Caco-2 (cell line): ENCODE results near the gene C1orf52. TPM values are rescaled to one million over a fixed set of nuclear protein-coding genes. Genes with fewer than 3 reads are reported as not detected.

Experiments used
- BruUV-seq: library from RNA; stranded (reverse); fragments of 400-500 nt; replicated peaks from 2 replicates; lab custom pipeline; 2021; lab: Mats Ljungman, UMichigan
- CTCF ChIA-PET: fragments of 300-600 bp; sonication (Branson Sonifier 250); formaldehyde crosslinking; loops from one replicate; lab custom pipeline; 2022; ENCODE audit warnings: antibody characterized with exemption; lab: Charles Lee
- POLR2A ChIA-PET: fragments of 300-600 bp; sonication (Branson Sonifier 250); formaldehyde crosslinking; loops from one replicate; lab custom pipeline; 2022; ENCODE audit warnings: antibody characterized with exemption; lab: Charles Lee
- DNase-seq, 2 experiments: peaks; one replicate each; pipeline versions ENCODE4 v3.0.0 to v3.0.0-alpha.2; 2020 to 2022
- H3K27me3 ChIP-seq: replicated peaks from 2 replicates; pipeline ENCODE4 v1.6.0; 2011; ENCODE audit warnings: low read length; ENCODE audit not compliant: control insufficient read depth, insufficient read depth
- H3K36me3 ChIP-seq: 2 replicates; pipeline ENCODE4 v1.5.1; 2011; ENCODE audit warnings: low read length; ENCODE audit not compliant: control insufficient read depth, insufficient read depth
- H3K4me1 ChIP-seq: fragments of 250-450 bp; sonication (Bioruptor Pico); 2 replicates; pipeline ENCODE4 v1.5.1; 2020; ENCODE audit warnings: mild to moderate bottlenecking
- H3K4me3 ChIP-seq: 2 replicates; pipeline ENCODE4 v1.5.1; 2011; ENCODE audit warnings: low read depth, mild to moderate bottlenecking, control low read depth, low read length
- H3K9me3 ChIP-seq: fragments of 250-450 bp; sonication (Bioruptor Pico); 2 replicates; pipeline ENCODE4 v1.5.1; 2020; ENCODE audit warnings: mild to moderate bottlenecking, moderate library complexity
- H3K27ac Mint-ChIP-seq: one replicate; pipeline ENCODE4 v1.8.0; 2022; ENCODE audit warnings: mixed read lengths; ENCODE audit not compliant: unreplicated experiment
- H3K27me3 Mint-ChIP-seq: one replicate; pipeline ENCODE4 v1.8.0; 2022; ENCODE audit warnings: mixed read lengths; ENCODE audit not compliant: insufficient read depth, unreplicated experiment
- H3K36me3 Mint-ChIP-seq: one replicate; pipeline ENCODE4 v1.8.0; 2022; ENCODE audit warnings: mild to moderate bottlenecking, mixed read lengths; ENCODE audit not compliant: insufficient read depth, unreplicated experiment
- H3K4me1 Mint-ChIP-seq: one replicate; pipeline ENCODE4 v1.8.0; 2022; ENCODE audit warnings: low read depth, mixed read lengths; ENCODE audit not compliant: unreplicated experiment
- H3K4me3 Mint-ChIP-seq: one replicate; pipeline ENCODE4 v1.8.0; 2022; ENCODE audit warnings: mild to moderate bottlenecking, moderate library complexity, mixed read lengths; ENCODE audit not compliant: unreplicated experiment
- H3K9me3 Mint-ChIP-seq: one replicate; pipeline ENCODE4 v1.8.0; 2022; ENCODE audit warnings: mixed read lengths; ENCODE audit not compliant: unreplicated experiment
- intact Hi-C: fragments of 100-400 bp; cut with micrococcal nuclease; formaldehyde crosslinking; loops from one replicate; pipeline ENCODE4 v1.10.0; 2022; ENCODE audit not compliant: unreplicated experiment
- total RNA-seq: library from RNA; stranded (reverse); gene quantifications from 2 replicates; pipeline ENCODE4 v1.2.3, GENCODE V29; 2022
- TF ChIP-seq, protein P1 (sequence below), 2 experiments: fragments of 200-600 bp in 1 of 2; IDR thresholded peaks; 1 replicate in 1 of 2; 2 replicates in 1 of 2; pipeline versions ENCODE4 v1.5.1 to v1.8.0; 2011 to 2022; ENCODE audit warnings: antibody characterized with exemption in 1 of 2, control low read depth in 1 of 2, inconsistent platforms in 1 of 2, low read depth in 1 of 2, low read length in 1 of 2, mild to moderate bottlenecking in 1 of 2, moderate library complexity in 1 of 2; ENCODE audit not compliant: insufficient read depth in 1 of 2, severe bottlenecking in 1 of 2, unreplicated experiment in 1 of 2

Gene C1orf52
- total RNA-seq, 1 experiment from 2014 or later = 30.4 TPM

- Histone ChIP-seq H3K4me1 (peaks cover 13% of the 10 kb centered on the region), H3K27me3 (no peaks in the 10 kb centered on the region), H3K4me3 (no peak overlapping the region), H3K9me3 (no peaks in the 10 kb centered on the region), H3K36me3 (no peaks in the 10 kb centered on the region)
- POLR2A ChIA-PET = interaction anchor here (0.6 kb wide), 1 partner anchor 44 kb away, joined by 3 read pairs; no protein-coding TSS in a partner anchor
- intact Hi-C loops = no loop called here
- BruUV-seq = no TSS peak
- TF ChIP-seq, protein P1, sequence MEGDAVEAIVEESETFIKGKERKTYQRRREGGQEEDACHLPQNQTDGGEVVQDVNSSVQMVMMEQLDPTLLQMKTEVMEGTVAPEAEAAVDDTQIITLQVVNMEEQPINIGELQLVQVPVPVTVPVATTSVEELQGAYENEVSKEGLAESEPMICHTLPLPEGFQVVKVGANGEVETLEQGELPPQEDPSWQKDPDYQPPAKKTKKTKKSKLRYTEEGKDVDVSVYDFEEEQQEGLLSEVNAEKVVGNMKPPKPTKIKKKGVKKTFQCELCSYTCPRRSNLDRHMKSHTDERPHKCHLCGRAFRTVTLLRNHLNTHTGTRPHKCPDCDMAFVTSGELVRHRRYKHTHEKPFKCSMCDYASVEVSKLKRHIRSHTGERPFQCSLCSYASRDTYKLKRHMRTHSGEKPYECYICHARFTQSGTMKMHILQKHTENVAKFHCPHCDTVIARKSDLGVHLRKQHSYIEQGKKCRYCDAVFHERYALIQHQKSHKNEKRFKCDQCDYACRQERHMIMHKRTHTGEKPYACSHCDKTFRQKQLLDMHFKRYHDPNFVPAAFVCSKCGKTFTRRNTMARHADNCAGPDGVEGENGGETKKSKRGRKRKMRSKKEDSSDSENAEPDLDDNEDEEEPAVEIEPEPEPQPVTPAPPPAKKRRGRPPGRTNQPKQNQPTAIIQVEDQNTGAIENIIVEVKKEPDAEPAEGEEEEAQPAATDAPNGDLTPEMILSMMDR (IDR thresholded peaks at IDR 0.05; ENCODE audit: insufficient read depth in 1 of 2, low read depth in 1 of 2, low read length in 1 of 2, severe bottlenecking in 1 of 2, unreplicated experiment in 1 of 2) = no peak
- Mint-ChIP-seq H3K9me3 (no peaks in the 10 kb centered on the region), H3K4me1 (peaks cover 19% of the 10 kb centered on the region), H3K4me3 (no peak overlapping the region), H3K27ac (no peak overlapping the region), H3K27me3 (no peaks in the 10 kb centered on the region), H3K36me3 (peaks cover 4% of the 10 kb centered on the region)
- CTCF ChIA-PET = no interaction called here
- DNase-seq = no peak
Observed at GRCh38 chr1:85300140-85300539, 40.7 kb upstream of the C1orf52 start.

GRCh38 chr1:85297855-85298629, 38.6 kb upstream of the C1orf52 start:
- Mint-ChIP-seq H3K27ac (peak overlapping the region; percentile 50), H3K36me3 (peaks cover 4% of the 10 kb centered on the region), H3K4me1 (peaks cover 19% of the 10 kb centered on the region), H3K4me3 (peak overlapping the region; percentile 47), H3K27me3 (no peaks in the 10 kb centered on the region), H3K9me3 (no peaks in the 10 kb centered on the region)
- TF ChIP-seq, protein P1 (IDR thresholded peaks at IDR 0.05; ENCODE audit: insufficient read depth in 1 of 2, low read depth in 1 of 2, low read length in 1 of 2, severe bottlenecking in 1 of 2, unreplicated experiment in 1 of 2) = no peak
- Histone ChIP-seq H3K27me3 (no peaks in the 10 kb centered on the region), H3K36me3 (no peaks in the 10 kb centered on the region), H3K9me3 (no peaks in the 10 kb centered on the region), H3K4me1 (peaks cover 13% of the 10 kb centered on the region), H3K4me3 (no peak overlapping the region)
- intact Hi-C loops = loop anchor here (2.0 kb wide), 1 partner anchor 21 kb away; the partner anchor contains the start of gene BCL10
- CTCF ChIA-PET = no interaction called here
- BruUV-seq = no TSS peak
- POLR2A ChIA-PET = no interaction called here
- no peak for DNase-seq

- H3K4me3 Mint-ChIP-seq = peak overlapping the region; percentile 47
- no peak for DNase-seq
- H3K4me1 Mint-ChIP-seq = peaks cover 19% of the 10 kb centered on the region
- H3K27me3 ChIP-seq = no peaks in the 10 kb centered on the region
- ChIA-PET POLR2A (no interaction called here), CTCF (no interaction called here)
- H3K9me3 Mint-ChIP-seq = no peaks in the 10 kb centered on the region
- H3K9me3 ChIP-seq = no peaks in the 10 kb centered on the region
- BruUV-seq = no TSS peak
- no peaks in the 10 kb centered on the region for H3K27me3 Mint-ChIP-seq
- peak overlapping the region; percentile 50 for H3K27ac Mint-ChIP-seq
- TF ChIP-seq, protein P1 (IDR thresholded peaks at IDR 0.05; ENCODE audit: insufficient read depth in 1 of 2, low read depth in 1 of 2, low read length in 1 of 2, severe bottlenecking in 1 of 2, unreplicated experiment in 1 of 2) = no peak
- H3K36me3 Mint-ChIP-seq = peaks cover 4% of the 10 kb centered on the region
- H3K4me1 ChIP-seq = peaks cover 13% of the 10 kb centered on the region
- no peaks in the 10 kb centered on the region for H3K36me3 ChIP-seq
- no peak overlapping the region for H3K4me3 ChIP-seq
- intact Hi-C loops = no loop called here
Observed at GRCh38 chr1:85297538-85297854, 38.0 kb upstream of the C1orf52 start.
